ENCODE measurements around the gene PDE11A. TPM values are rescaled to one million over a fixed set of nuclear protein-coding genes. Genes with fewer than 3 reads are reported as not detected.

The PDE11A gene
- total RNA-seq, 2 donors from 2014 or later = 2.6 to 3.2 TPM

DNA sequence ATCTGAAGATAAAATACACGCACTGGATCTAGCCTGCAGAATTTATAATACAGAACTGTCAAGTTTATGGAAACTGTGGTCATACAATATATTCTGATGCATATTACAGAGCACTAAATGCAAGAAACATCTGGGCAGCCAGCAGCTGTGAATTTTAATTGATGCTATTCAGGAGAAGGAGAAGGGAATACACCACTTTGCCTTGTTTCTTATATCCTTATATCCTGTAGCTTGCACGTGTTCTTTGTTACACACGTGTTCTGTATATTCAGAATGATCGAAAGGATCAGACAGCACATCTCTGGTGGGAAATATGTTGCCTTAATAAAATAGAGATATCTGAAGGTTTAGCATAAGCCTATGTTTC is 344.2 kb downstream of the PDE11A start:
- TF ChIP-seq, protein P1, sequence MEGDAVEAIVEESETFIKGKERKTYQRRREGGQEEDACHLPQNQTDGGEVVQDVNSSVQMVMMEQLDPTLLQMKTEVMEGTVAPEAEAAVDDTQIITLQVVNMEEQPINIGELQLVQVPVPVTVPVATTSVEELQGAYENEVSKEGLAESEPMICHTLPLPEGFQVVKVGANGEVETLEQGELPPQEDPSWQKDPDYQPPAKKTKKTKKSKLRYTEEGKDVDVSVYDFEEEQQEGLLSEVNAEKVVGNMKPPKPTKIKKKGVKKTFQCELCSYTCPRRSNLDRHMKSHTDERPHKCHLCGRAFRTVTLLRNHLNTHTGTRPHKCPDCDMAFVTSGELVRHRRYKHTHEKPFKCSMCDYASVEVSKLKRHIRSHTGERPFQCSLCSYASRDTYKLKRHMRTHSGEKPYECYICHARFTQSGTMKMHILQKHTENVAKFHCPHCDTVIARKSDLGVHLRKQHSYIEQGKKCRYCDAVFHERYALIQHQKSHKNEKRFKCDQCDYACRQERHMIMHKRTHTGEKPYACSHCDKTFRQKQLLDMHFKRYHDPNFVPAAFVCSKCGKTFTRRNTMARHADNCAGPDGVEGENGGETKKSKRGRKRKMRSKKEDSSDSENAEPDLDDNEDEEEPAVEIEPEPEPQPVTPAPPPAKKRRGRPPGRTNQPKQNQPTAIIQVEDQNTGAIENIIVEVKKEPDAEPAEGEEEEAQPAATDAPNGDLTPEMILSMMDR (IDR thresholded peaks at IDR 0.05) = no peak
- Histone ChIP-seq H3K9ac (ENCODE audit: low read depth in 2 of 2, low read length in 2 of 2) (no peak overlapping the region), H3K27ac (no peak overlapping the region), H3K36me3 (no peaks in the 10 kb centered on the region), H3K9me3 (no peaks in the 10 kb centered on the region), H3K4me1 (no peaks in the 10 kb centered on the region), H3K4me3 (no peak overlapping the region), H3K27me3 (no peaks in the 10 kb centered on the region)
- DNase-seq = no peak
- intact Hi-C loops (cut with DNase I) = loop anchor here (10.0 kb wide), 2 partner anchors 244 to 314 kb away; no protein-coding TSS in a partner anchor

DNA sequence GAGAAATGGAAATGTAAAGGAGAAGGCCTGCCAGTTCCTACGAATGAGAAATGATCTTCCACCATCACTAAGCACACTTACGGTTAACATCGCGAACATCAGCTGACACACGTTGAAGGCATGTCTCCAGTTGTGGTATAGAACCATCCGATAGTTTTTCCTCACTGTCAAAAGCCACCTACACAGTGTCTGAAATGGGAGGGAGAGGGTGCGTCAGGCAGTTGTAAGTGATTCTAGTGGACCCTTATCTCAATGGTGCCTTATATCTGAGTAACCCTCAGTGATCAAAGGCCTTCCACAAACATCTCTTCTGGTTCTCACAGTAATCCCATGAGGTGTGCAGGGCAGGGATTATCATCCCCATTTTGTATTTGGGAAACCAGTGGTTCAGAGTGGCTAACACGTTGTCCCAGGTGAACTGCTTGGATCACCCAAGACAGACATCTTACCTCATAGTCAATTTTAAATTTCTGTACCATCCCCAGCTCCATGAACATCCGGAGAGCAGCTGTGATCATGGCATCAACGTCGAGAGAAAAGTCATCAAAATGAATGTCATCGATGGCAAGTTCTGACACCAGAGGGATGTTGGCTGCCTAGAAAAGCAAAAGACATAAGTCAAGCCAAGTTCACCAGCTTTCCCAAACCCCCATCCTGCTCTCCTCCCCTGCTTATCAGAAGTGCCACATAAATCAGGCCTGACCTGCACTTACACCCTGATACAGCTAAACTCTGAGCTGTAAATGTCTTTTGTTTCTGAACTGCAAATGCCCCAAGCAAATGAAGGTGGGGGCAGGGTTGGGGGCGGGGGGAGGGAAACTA is 344.8 kb downstream of the PDE11A start:
- TF ChIP-seq, protein P1 (IDR thresholded peaks at IDR 0.05) = no peak
- no peaks in the 10 kb centered on the region for H3K4me1 ChIP-seq
- no peak overlapping the region for H3K27ac ChIP-seq
- H3K9me3 ChIP-seq = no peaks in the 10 kb centered on the region
- no peaks in the 10 kb centered on the region for H3K36me3 ChIP-seq
- no peaks in the 10 kb centered on the region for H3K27me3 ChIP-seq
- no peak overlapping the region for H3K4me3 ChIP-seq
- no peak for DNase-seq
- H3K9ac ChIP-seq (ENCODE audit: low read depth in 2 of 2, low read length in 2 of 2) = no peak overlapping the region
- intact Hi-C loops (cut with DNase I) = loop anchor here (10.0 kb wide), 2 partner anchors 243 to 313 kb away; no protein-coding TSS in a partner anchor

DNA sequence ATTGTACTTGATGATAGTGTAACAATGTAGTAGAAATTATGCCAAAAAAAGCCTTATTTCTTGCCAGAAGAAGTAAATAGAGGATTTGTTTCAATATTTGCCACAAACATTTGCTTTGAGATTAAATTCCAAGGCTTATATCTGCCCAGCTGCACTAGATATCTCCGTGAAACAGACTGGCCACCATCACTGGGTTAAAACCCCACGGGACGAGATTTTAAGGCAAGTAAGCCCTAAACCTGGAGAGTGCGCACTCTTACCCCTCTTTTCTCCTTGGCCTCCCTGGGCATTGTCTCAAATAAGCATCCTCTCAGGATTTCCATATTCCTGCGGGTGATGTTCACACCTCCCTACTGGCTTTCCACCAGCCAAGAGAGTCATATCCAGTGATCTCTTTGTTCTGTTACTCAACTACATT is 345.6 kb downstream of the PDE11A start:
- no peak for DNase-seq
- TF ChIP-seq, protein P1 (IDR thresholded peaks at IDR 0.05) = no peak
- no peak overlapping the region for H3K9ac ChIP-seq (ENCODE audit: low read depth in 2 of 2, low read length in 2 of 2)
- no peaks in the 10 kb centered on the region for H3K27me3 ChIP-seq
- H3K27ac ChIP-seq = no peak overlapping the region
- no peak overlapping the region for H3K4me3 ChIP-seq
- no peaks in the 10 kb centered on the region for H3K4me1 ChIP-seq
- H3K9me3 ChIP-seq = no peaks in the 10 kb centered on the region
- H3K36me3 ChIP-seq = no peaks in the 10 kb centered on the region
- intact Hi-C loops (cut with DNase I) = loop anchor here (10.0 kb wide), 2 partner anchors 242 to 312 kb away; no protein-coding TSS in a partner anchor

DNA sequence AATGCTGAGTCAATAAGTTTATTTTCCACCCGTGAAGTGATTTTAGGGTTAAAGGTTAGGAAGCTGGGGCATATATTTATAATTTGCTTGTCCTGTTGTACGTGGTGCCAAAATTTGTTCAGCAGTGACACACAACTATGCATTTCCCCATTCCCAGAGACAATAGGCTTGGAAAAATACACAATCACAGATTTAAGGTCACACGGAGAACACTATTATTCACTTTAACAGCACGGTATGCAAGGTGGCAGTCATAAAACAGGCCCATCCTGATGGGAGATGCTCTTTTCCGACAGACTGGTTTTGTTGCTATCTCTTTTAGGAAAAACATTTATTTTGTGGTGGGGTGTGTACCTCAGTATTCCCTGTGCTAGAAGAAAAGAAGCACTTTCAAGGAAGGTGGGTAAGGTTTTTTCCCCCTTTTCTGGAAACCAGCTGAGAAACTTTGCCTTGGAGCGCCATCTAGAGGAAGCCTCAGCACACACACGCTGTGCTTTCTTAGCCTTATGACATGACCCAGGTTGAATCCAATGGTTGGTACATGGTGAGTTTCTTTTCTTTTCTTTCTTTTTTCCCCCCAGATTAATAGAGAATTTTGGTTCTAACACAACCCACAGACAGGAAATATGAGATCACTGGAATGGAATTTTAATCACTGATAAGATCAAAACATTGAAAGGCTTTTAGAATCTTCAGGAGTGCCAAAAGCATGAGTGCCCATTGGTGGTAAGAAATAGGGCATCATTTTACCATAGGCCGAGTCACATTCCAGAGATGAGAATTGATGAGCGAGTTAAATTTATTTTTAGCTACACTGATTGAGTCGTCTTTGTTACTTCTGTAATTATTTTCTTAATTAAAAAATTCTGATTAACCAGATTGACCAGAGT is 347.9 kb downstream of the PDE11A start:
- no peaks in the 10 kb centered on the region for H3K4me1 ChIP-seq
- H3K4me3 ChIP-seq = no peak overlapping the region
- intact Hi-C loops (cut with DNase I) = loop anchor here (5.0 to 10.0 kb wide), 3 partner anchors 240 to 387 kb away; no protein-coding TSS in a partner anchor
- no peak overlapping the region for H3K9ac ChIP-seq (ENCODE audit: low read depth in 2 of 2, low read length in 2 of 2)
- no peaks in the 10 kb centered on the region for H3K36me3 ChIP-seq
- no peaks in the 10 kb centered on the region for H3K27me3 ChIP-seq
- no peaks in the 10 kb centered on the region for H3K9me3 ChIP-seq
- TF ChIP-seq, protein P1 (IDR thresholded peaks at IDR 0.05) = peak; percentile 84
- DNase-seq = peak; percentile 59
- H3K27ac ChIP-seq = no peak overlapping the region

DNA sequence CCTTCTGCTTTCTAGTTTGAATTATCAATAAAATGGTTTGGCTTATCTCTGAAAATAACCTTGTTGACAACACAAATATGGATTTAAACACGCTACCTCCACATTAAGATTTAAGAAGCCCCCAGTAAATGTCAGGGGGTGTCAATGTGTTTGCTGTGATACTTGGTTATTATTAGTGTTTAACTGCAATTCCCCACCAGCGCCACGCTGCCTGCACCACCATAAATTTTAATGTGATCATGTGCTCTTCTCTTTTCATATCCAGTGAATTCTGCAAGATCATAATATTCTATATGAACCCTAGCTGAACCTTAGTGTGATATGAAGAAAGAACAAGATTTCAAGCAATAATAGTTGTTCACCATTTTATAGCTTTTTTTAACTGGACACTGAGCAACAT is 349.3 kb downstream of the PDE11A start:
- intact Hi-C loops (cut with DNase I) = loop anchor here (5.0 to 10.0 kb wide), 3 partner anchors 238 to 386 kb away; no protein-coding TSS in a partner anchor
- H3K9me3 ChIP-seq = no peaks in the 10 kb centered on the region
- TF ChIP-seq, protein P1 (IDR thresholded peaks at IDR 0.05) = no peak
- H3K9ac ChIP-seq (ENCODE audit: low read depth in 2 of 2, low read length in 2 of 2) = no peak overlapping the region
- no peaks in the 10 kb centered on the region for H3K27me3 ChIP-seq
- H3K36me3 ChIP-seq = no peaks in the 10 kb centered on the region
- H3K4me1 ChIP-seq = no peaks in the 10 kb centered on the region
- no peak overlapping the region for H3K4me3 ChIP-seq
- no peak for DNase-seq
- H3K27ac ChIP-seq = no peak overlapping the region
